IPS-18a (cell line): ENCODE results near the gene FAM171A2.
"Not testable (repeated sequence)": the region's sequence is repeated elsewhere in the genome, so short reads cannot be mapped to it uniquely, and the experiment has no call there.

Source experiments
- H3K27ac ChIP-seq: one replicate; pipeline ENCODE4 v1.5.1; 2013; ENCODE audit warnings: low read length
- H3K27me3 ChIP-seq: one replicate; pipeline ENCODE4 v1.6.1; 2013; ENCODE audit warnings: mild to moderate bottlenecking, low read length; ENCODE audit not compliant: control insufficient read depth, insufficient read depth
- H3K36me3 ChIP-seq: one replicate; pipeline ENCODE4 v1.6.1; 2013; ENCODE audit warnings: low read depth, low read length; ENCODE audit not compliant: control insufficient read depth
- H3K4me1 ChIP-seq: one replicate; pipeline ENCODE4 v1.6.1; 2013; ENCODE audit warnings: low read depth, low read length; ENCODE audit not compliant: control insufficient read depth
- H3K4me3 ChIP-seq: one replicate; pipeline ENCODE4 v1.5.1; 2013; ENCODE audit warnings: low read length
- H3K9ac ChIP-seq: one replicate; pipeline ENCODE4 v1.6.1; 2013; ENCODE audit warnings: mild to moderate bottlenecking, low read length, moderate library complexity
- H3K9me3 ChIP-seq: one replicate; pipeline ENCODE4 v1.6.1; 2013; ENCODE audit warnings: low read depth, low read length; ENCODE audit not compliant: control insufficient read depth

FAM171A2 gene

GRCh38 chr17:44348988-44349364 is 14.7 kb downstream of the FAM171A2 start:
- Histone ChIP-seq H3K9ac (no peak overlapping the region), H3K27ac (no peak overlapping the region), H3K9me3 (no peaks in the 10 kb centered on the region), H3K27me3 (peaks cover 11% of the 10 kb centered on the region), H3K4me1 (no peaks in the 10 kb centered on the region), H3K4me3 (no peak overlapping the region), H3K36me3 (no peaks in the 10 kb centered on the region)

- Histone ChIP-seq H3K9me3 (no peaks in the 10 kb centered on the region), H3K27ac (no peak overlapping the region), H3K9ac (no peak overlapping the region), H3K4me1 (no peaks in the 10 kb centered on the region), H3K27me3 (peaks cover 10% of the 10 kb centered on the region), H3K36me3 (no peaks in the 10 kb centered on the region), H3K4me3 (no peak overlapping the region)
These were observed 15.2 kb downstream of the FAM171A2 start for GRCh38 chr17:44348234-44348987.

- H3K9me3 ChIP-seq, H3K27me3 ChIP-seq, H3K27ac ChIP-seq, H3K9ac ChIP-seq, H3K36me3 ChIP-seq, H3K4me1 ChIP-seq, H3K4me3 ChIP-seq: not testable (repeated sequence)
These were observed 16.2 kb downstream of the FAM171A2 start for GRCh38 chr17:44347206-44348055.

GRCh38 chr17:44346064-44346844 is 17.4 kb downstream of the FAM171A2 start:
- Histone ChIP-seq H3K27ac (no peak overlapping the region), H3K27me3 (peaks cover 4% of the 10 kb centered on the region), H3K4me3 (peak overlapping the region; percentile 84), H3K36me3 (no peaks in the 10 kb centered on the region), H3K9ac (no peak overlapping the region), H3K4me1 (no peaks in the 10 kb centered on the region), H3K9me3 (no peaks in the 10 kb centered on the region)

GRCh38 chr17:44345454-44346026 is 18.1 kb downstream of the FAM171A2 start:
- peak overlapping the region; percentile 68 for H3K9ac ChIP-seq
- H3K36me3 ChIP-seq: no peaks in the 10 kb centered on the region
- H3K27me3 ChIP-seq: peaks cover 4% of the 10 kb centered on the region
- H3K4me3 ChIP-seq: peak overlapping the region; percentile 84
- H3K4me1 ChIP-seq: no peaks in the 10 kb centered on the region
- H3K27ac ChIP-seq: no peak overlapping the region
- no peaks in the 10 kb centered on the region for H3K9me3 ChIP-seq

GRCh38 chr17:44344939-44345453 is 18.7 kb downstream of the FAM171A2 start, which contains the start of gene GRN:
TSS of gene GRN (plus strand) at chr17:44345302. CDS start at chr17:44349165, 3,863 bp downstream.
- no peak within 1 kb of the TSS for H3K27ac ChIP-seq

GRCh38 chr17:44343510-44344209 is 20.0 kb downstream of the FAM171A2 start:
- Histone ChIP-seq H3K4me1 (no peaks in the 10 kb centered on the region), H3K9ac (no peak overlapping the region), H3K36me3 (no peaks in the 10 kb centered on the region), H3K27ac (no peak overlapping the region), H3K27me3 (peaks cover 4% of the 10 kb centered on the region), H3K4me3 (no peak overlapping the region), H3K9me3 (no peaks in the 10 kb centered on the region)

More at GRCh38 chr17:44344939-44345453, 18.7 kb downstream of the FAM171A2 start, which contains the start of gene GRN:
- Histone ChIP-seq H3K36me3 (no peaks in the 10 kb centered on the region), H3K9ac (peak within 1 kb of the TSS; percentile 68), H3K4me3 (peak within 1 kb of the TSS; percentile 84), H3K4me1 (no peaks in the 10 kb centered on the region), H3K27me3 (peaks cover 4% of the 10 kb centered on the region), H3K9me3 (no peaks in the 10 kb centered on the region)

- H3K36me3 ChIP-seq, H3K4me3 ChIP-seq, H3K4me1 ChIP-seq, H3K27me3 ChIP-seq, H3K9ac ChIP-seq, H3K9me3 ChIP-seq, H3K27ac ChIP-seq: not testable (repeated sequence)
These were observed 23.1 kb downstream of the FAM171A2 start for GRCh38 chr17:44340553-44340952.

- Histone ChIP-seq H3K27ac (no peak overlapping the region), H3K4me1 (no peaks in the 10 kb centered on the region), H3K9me3 (no peaks in the 10 kb centered on the region), H3K4me3 (no peak overlapping the region), H3K27me3 (no peaks in the 10 kb centered on the region), H3K36me3 (no peaks in the 10 kb centered on the region), H3K9ac (no peak overlapping the region)
These were observed 25.0 kb downstream of the FAM171A2 start for GRCh38 chr17:44338702-44339101.

GRCh38 chr17:44335968-44336367 is 27.7 kb downstream of the FAM171A2 start:
- Histone ChIP-seq H3K9me3 (no peaks in the 10 kb centered on the region), H3K4me1 (no peaks in the 10 kb centered on the region), H3K4me3 (no peak overlapping the region)

More at GRCh38 chr17:44335968-44336367, 27.7 kb downstream of the FAM171A2 start:
- Histone ChIP-seq H3K27ac (no peak overlapping the region), H3K9ac (no peak overlapping the region), H3K36me3 (no peaks in the 10 kb centered on the region), H3K27me3 (no peaks in the 10 kb centered on the region)
